AG04449 (cell line): ENCODE data around the gene HOXA11.
A peak's percentile ranks its signal among the peaks of the same experiment; 100 is the strongest.

Experiments
- CTCF ChIA-PET: fragments of 350-600 bp; formaldehyde crosslinking; extraction: SDS; loops from one replicate; lab custom pipeline; 2021; ENCODE audit warnings: antibody characterized with exemption; lab: Yijun Ruan, JAX
- POLR2A ChIA-PET: fragments of 400-600, 350-600 bp; formaldehyde crosslinking; extraction: SDS; loops from one replicate; lab custom pipeline; 2020; ENCODE audit warnings: antibody characterized with exemption, inconsistent platforms; lab: Yijun Ruan, JAX
- DNase-seq: peaks from one replicate; pipeline ENCODE4 v3.0.0-alpha.2; 2010; ENCODE audit warnings: low read depth, low spot score
- H3K4me3 ChIP-seq: 2 replicates; pipeline ENCODE4 v1.5.1; 2011; ENCODE audit warnings: low read depth, mild to moderate bottlenecking, control low read depth, low read length
- CTCF ChIP-seq: IDR thresholded peaks from one replicate; pipeline ENCODE4 v1.5.1; 2011; ENCODE audit warnings: mild to moderate bottlenecking, moderate library complexity, low read length, control low read depth, inconsistent platforms; ENCODE audit not compliant: insufficient read depth; ENCODE audit errors: missing control alignments

Gene HOXA11

GRCh38 chr7:27164045-27164366 is 21.0 kb downstream of the HOXA11 start:
- H3K4me3 ChIP-seq = peak overlapping the region; percentile 75
- no peak for DNase-seq
- no peak for TF ChIP-seq CTCF
- ChIA-PET POLR2A (interaction anchor here (1.0 to 2.8 kb wide), 2 partner anchors 9 to 15 kb away, joined by 3 to 10 read pairs; no protein-coding TSS in a partner anchor), CTCF (interaction anchor here (1.0 to 6.8 kb wide), 5 partner anchors 12 to 795 kb away, joined by 3 to 117 read pairs (median 26); partner anchors contain the start of genes HOXA10 and HOXA5)

GRCh38 chr7:27163288-27164044 is 21.6 kb downstream of the HOXA11 start:
- CTCF ChIA-PET = interaction anchor here (0.7 to 6.8 kb wide), 16 partner anchors 10 to 1269 kb away, joined by 3 to 117 read pairs (median 21); partner anchors contain the start of genes HOXA10, HOXA3 and HOXA5
- no peak for DNase-seq
- TF ChIP-seq CTCF = no peak
- POLR2A ChIA-PET = interaction anchor here (0.8 to 3.5 kb wide), 5 partner anchors 9 to 19 kb away, joined by 3 to 33 read pairs (median 4); partner anchors contain the start of genes HOXA10 and HOXA3
- H3K4me3 ChIP-seq = peak overlapping the region; percentile 75

DNA sequence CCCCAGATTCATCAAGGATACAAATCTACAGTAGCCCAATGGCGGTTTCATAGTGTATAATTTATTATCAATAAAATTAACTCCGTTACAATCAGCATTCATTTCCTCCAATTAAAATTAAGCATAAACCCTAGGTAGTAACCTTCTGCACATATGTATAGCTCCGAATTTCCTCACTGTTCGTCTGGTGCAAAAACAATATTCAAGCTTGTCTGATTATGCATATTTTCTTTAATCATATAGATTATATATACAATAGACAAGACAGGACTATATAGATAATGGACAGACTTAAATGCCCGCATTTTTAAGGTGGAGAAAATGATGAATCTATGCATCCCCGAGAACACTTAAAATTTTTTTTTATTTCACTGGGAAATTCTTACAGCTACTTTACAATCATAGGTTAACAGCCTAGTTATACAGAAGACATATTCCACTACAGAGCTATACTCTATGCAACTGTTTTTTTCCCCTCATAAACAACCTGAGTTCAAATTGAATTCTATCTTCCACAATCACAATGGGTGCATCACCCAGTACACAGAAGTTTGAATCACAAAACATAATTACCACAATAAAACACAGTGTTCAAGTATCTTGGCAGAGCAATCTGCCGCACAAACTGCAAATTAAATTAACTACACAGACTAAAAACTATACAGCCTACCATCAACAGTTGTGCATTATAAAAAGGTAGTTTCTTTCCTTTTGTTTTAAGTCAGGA is 22.3 kb downstream of the HOXA11 start:
- peak overlapping the region; percentile 75 for H3K4me3 ChIP-seq
- no peak for DNase-seq
- ChIA-PET POLR2A (interaction anchor here (0.8 to 3.5 kb wide), 5 partner anchors 11 to 1306 kb away, joined by 3 to 33 read pairs (median 5); partner anchors contain the start of genes HOXA10 and HOXA3), CTCF (interaction anchor here (0.7 to 6.8 kb wide), 19 partner anchors 9 to 1268 kb away, joined by 3 to 117 read pairs (median 16); partner anchors contain the start of genes HOXA1, HOXA10, HOXA3 and HOXA5)
- no peak for TF ChIP-seq CTCF

DNA sequence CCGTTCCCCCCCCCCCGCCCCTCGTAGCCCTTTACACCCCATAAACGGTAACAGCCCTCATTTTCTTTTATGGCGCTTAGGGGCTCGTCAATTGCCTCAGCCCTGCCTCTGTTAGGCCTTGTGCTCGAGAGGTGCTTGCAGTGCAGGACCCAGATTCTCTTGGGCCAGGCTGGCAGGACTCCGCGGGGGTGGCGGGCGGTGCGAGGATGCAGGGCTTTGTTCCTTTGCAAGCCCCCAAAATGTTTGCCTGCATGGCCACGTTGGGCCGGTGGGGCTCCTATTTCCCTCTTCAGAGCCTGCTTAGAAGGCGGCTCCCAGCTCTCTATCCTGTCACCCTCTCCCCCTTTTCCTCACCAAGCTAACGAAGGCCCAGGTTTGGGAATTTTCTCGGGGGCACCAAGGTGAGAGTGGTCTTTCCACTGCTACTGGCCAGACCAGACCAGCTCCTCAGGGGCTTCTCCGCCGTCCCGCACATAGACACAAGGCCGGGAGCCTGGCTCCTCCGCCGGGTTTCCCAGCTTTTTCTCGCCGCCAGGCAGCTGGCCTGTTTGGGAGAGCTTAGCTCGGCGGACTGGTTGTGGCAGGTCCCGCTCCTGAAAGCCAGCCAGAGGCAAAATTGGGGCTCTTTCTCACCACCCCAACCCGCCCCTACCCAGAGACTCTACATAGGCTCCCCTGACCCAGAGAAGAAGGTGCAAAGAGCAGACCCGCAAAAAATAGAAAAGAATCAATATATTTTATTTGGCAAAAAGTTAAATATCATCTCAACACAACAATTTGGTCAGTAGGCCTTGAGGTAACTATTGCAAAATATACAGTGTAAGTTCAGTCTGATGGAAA is 23.1 kb downstream of the HOXA11 start:
- TF ChIP-seq CTCF = no peak
- ChIA-PET POLR2A (interaction anchor here (1.1 to 3.5 kb wide), 5 partner anchors 12 to 1306 kb away, joined by 3 to 33 read pairs (median 5); partner anchors contain the start of gene HOXA10), CTCF (interaction anchor here (1.0 to 6.8 kb wide), 26 partner anchors 8 to 1308 kb away, joined by 3 to 117 read pairs (median 10); partner anchors contain the start of genes HOXA1, HOXA10, HOXA3 and HOXA4)
- H3K4me3 ChIP-seq = peak overlapping the region; percentile 75
- no peak for DNase-seq

DNA sequence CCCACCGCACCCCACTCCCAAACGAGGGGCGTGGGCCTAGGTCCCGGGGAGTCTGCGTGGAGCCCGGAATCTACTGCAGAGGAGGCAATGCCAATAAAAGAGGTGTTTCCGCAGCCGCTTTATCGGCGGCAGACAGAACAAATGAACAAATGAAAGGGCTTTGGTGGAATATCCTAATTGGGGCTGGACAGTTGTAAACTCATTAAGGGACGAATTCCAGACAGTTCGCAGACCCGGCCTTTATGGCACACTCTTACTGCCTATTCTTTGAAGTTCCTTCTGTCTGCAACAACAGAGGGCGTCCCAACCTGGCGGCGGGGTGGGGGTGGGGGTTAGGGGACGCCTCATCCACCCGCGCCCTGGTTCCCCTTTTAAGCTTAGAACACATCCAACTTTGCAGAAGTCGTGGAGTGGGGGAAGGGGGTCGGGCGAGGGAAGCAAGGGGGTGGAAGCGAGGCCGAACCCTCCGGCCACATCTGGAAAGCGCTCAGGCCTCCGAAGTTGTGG is 23.8 kb downstream of the HOXA11 start:
- CTCF ChIA-PET = interaction anchor here (0.6 to 6.8 kb wide), 28 partner anchors 9 to 1307 kb away, joined by 3 to 117 read pairs (median 8); partner anchors contain the start of genes HOXA1, HOXA10, HOXA3 and HOXA4

More for the DNA sequence above, 23.8 kb downstream of the HOXA11 start:
- no peak for TF ChIP-seq CTCF
- POLR2A ChIA-PET = interaction anchor here (0.8 to 3.5 kb wide), 7 partner anchors 10 to 1306 kb away, joined by 3 to 33 read pairs (median 5); partner anchors contain the start of gene HOXA10
- H3K4me3 ChIP-seq = peak overlapping the region; percentile 75
- no peak for DNase-seq
